ENCODE measurements around the gene RPS6KA4. TPM values are rescaled to one million over a fixed set of nuclear protein-coding genes. Genes with fewer than 3 reads are reported as not detected.

The RPS6KA4 gene
- total and polyA plus RNA-seq, 4 experiments from 2014 or later = 6.7 to 38.7 (median 23.2) TPM

- Mint-ChIP-seq H3K4me1 (no peaks in the 10 kb centered on the region), H3K4me3 (no peak overlapping the region), H3K9me3 (peaks cover 0 to 2% (median 0%) of the 10 kb centered on the region in 8 donors), H3K27me3 (no peaks in the 10 kb centered on the region), H3K27ac (peak overlapping the region in 1 of 7 donors; percentile 60), H3K36me3 (peaks cover 4 to 8% of the 10 kb centered on the region in 2 donors)
- no peaks in the 10 kb centered on the region for H3K4me1 ChIP-seq (ENCODE audit: insufficient read depth, low read length)
- no peaks in the 10 kb centered on the region for H3K36me3 ChIP-seq (ENCODE audit: insufficient read depth, low read length)
- H3K9me3 ChIP-seq (ENCODE audit: control insufficient read depth in 1 of 2, low read length in 2 of 2) = no peaks in the 10 kb centered on the region
- intact Hi-C loops (cut with micrococcal nuclease) = no loop called here
- POLR2A ChIA-PET (ENCODE audit: partially characterized antibody) = no interaction called here
- H3K4me3 ChIP-seq (ENCODE audit: low read length in 2 of 2) = no peak overlapping the region
- no peak overlapping the region for H3K27ac ChIP-seq (ENCODE audit: low read depth, low read length)
- no peaks in the 10 kb centered on the region for H3K27me3 ChIP-seq (ENCODE audit: insufficient read depth, low read length)
- CTCF ChIA-PET (ENCODE audit: partially characterized antibody) = no interaction called here
- no peak for DNase-seq
These were observed 14.0 kb downstream of the RPS6KA4 start for GRCh38 chr11:64372802-64373597.

- Histone ChIP-seq H3K27ac (ENCODE audit: low read depth, low read length) (no peak overlapping the region), H3K9me3 (ENCODE audit: control insufficient read depth in 1 of 2, low read length in 2 of 2) (no peaks in the 10 kb centered on the region), H3K36me3 (ENCODE audit: insufficient read depth, low read length) (no peaks in the 10 kb centered on the region), H3K4me1 (ENCODE audit: insufficient read depth, low read length) (no peaks in the 10 kb centered on the region), H3K27me3 (ENCODE audit: insufficient read depth, low read length) (no peaks in the 10 kb centered on the region), H3K4me3 (ENCODE audit: low read length in 2 of 2) (no peak overlapping the region)
- H3K4me1 Mint-ChIP-seq = no peaks in the 10 kb centered on the region
- intact Hi-C loops (cut with micrococcal nuclease) = no loop called here
- peaks cover 4 to 8% of the 10 kb centered on the region in 2 donors for H3K36me3 Mint-ChIP-seq
- no peak overlapping the region for H3K27ac Mint-ChIP-seq
- POLR2A ChIA-PET (ENCODE audit: partially characterized antibody) = no interaction called here
- H3K4me3 Mint-ChIP-seq = no peak overlapping the region
- CTCF ChIA-PET (ENCODE audit: partially characterized antibody) = no interaction called here
- DNase-seq = no peak
- H3K27me3 Mint-ChIP-seq = no peaks in the 10 kb centered on the region
- peaks cover 0 to 2% (median 0%) of the 10 kb centered on the region in 8 donors for H3K9me3 Mint-ChIP-seq
These were observed 14.6 kb downstream of the RPS6KA4 start for GRCh38 chr11:64373598-64373974.

GRCh38 chr11:64376071-64376470 is 17.1 kb downstream of the RPS6KA4 start:
- no peaks in the 10 kb centered on the region for H3K27me3 Mint-ChIP-seq
- H3K27ac Mint-ChIP-seq = no peak overlapping the region
- H3K4me1 Mint-ChIP-seq = no peaks in the 10 kb centered on the region
- H3K4me3 Mint-ChIP-seq = no peak overlapping the region
- H3K36me3 Mint-ChIP-seq = peaks cover 0 to 4% of the 10 kb centered on the region in 2 donors
- Histone ChIP-seq H3K9me3 (ENCODE audit: control insufficient read depth in 1 of 2, low read length in 2 of 2) (no peaks in the 10 kb centered on the region), H3K36me3 (ENCODE audit: insufficient read depth, low read length) (no peaks in the 10 kb centered on the region), H3K4me3 (ENCODE audit: low read length in 2 of 2) (no peak overlapping the region), H3K27ac (ENCODE audit: low read depth, low read length) (no peak overlapping the region), H3K4me1 (ENCODE audit: insufficient read depth, low read length) (no peaks in the 10 kb centered on the region), H3K27me3 (ENCODE audit: insufficient read depth, low read length) (no peaks in the 10 kb centered on the region)
- no peak for DNase-seq
- ChIA-PET CTCF (ENCODE audit: partially characterized antibody) (interaction anchor here (1.1 kb wide), 1 partner anchor 12 kb away, joined by 3 read pairs; no protein-coding TSS in a partner anchor), POLR2A (ENCODE audit: partially characterized antibody) (no interaction called here)
- H3K9me3 Mint-ChIP-seq = no peaks in the 10 kb centered on the region
- intact Hi-C loops (cut with micrococcal nuclease) = no loop called here

- no peak overlapping the region for H3K4me3 Mint-ChIP-seq
- no peak for DNase-seq
- H3K4me3 ChIP-seq (ENCODE audit: low read length in 2 of 2) = no peak overlapping the region
- H3K27ac ChIP-seq (ENCODE audit: low read depth, low read length) = no peak overlapping the region
- H3K27me3 ChIP-seq (ENCODE audit: insufficient read depth, low read length) = no peaks in the 10 kb centered on the region
- H3K36me3 Mint-ChIP-seq = no peaks in the 10 kb centered on the region
- POLR2A ChIA-PET (ENCODE audit: partially characterized antibody) = no interaction called here
- H3K36me3 ChIP-seq (ENCODE audit: insufficient read depth, low read length) = no peaks in the 10 kb centered on the region
- no peaks in the 10 kb centered on the region for H3K4me1 Mint-ChIP-seq
- H3K4me1 ChIP-seq (ENCODE audit: insufficient read depth, low read length) = no peaks in the 10 kb centered on the region
- H3K9me3 Mint-ChIP-seq = no peaks in the 10 kb centered on the region
- intact Hi-C loops (cut with micrococcal nuclease) = no loop called here
- CTCF ChIA-PET (ENCODE audit: partially characterized antibody) = no interaction called here
- H3K27me3 Mint-ChIP-seq = peaks cover 2% of the 10 kb centered on the region in 2 donors
- no peak overlapping the region for H3K27ac Mint-ChIP-seq
- no peaks in the 10 kb centered on the region for H3K9me3 ChIP-seq (ENCODE audit: control insufficient read depth in 1 of 2, low read length in 2 of 2)
These were observed 19.4 kb downstream of the RPS6KA4 start for GRCh38 chr11:64378335-64378880.

- Histone ChIP-seq H3K4me1 (ENCODE audit: insufficient read depth, low read length) (no peaks in the 10 kb centered on the region), H3K27me3 (ENCODE audit: insufficient read depth, low read length) (no peaks in the 10 kb centered on the region), H3K36me3 (ENCODE audit: insufficient read depth, low read length) (no peaks in the 10 kb centered on the region), H3K27ac (ENCODE audit: low read depth, low read length) (no peak overlapping the region), H3K9me3 (ENCODE audit: control insufficient read depth in 1 of 2, low read length in 2 of 2) (no peaks in the 10 kb centered on the region), H3K4me3 (ENCODE audit: low read length in 2 of 2) (no peak overlapping the region)
- ChIA-PET POLR2A (ENCODE audit: partially characterized antibody) (no interaction called here), CTCF (ENCODE audit: partially characterized antibody) (no interaction called here)
- no peak for DNase-seq
- Mint-ChIP-seq H3K4me1 (no peaks in the 10 kb centered on the region), H3K4me3 (no peak overlapping the region), H3K9me3 (no peaks in the 10 kb centered on the region), H3K27me3 (peaks cover 2 to 6% of the 10 kb centered on the region in 2 donors), H3K36me3 (no peaks in the 10 kb centered on the region), H3K27ac (no peak overlapping the region)
- intact Hi-C loops (cut with micrococcal nuclease) = no loop called here
These were observed 20.2 kb downstream of the RPS6KA4 start for GRCh38 chr11:64379160-64379559.

- no peak overlapping the region for H3K27ac Mint-ChIP-seq
- H3K4me3 Mint-ChIP-seq = no peak overlapping the region
- no peaks in the 10 kb centered on the region for H3K9me3 Mint-ChIP-seq
- H3K4me1 Mint-ChIP-seq = no peaks in the 10 kb centered on the region
- H3K36me3 Mint-ChIP-seq = no peaks in the 10 kb centered on the region
- Histone ChIP-seq H3K27ac (ENCODE audit: low read depth, low read length) (no peak overlapping the region), H3K4me1 (ENCODE audit: insufficient read depth, low read length) (no peaks in the 10 kb centered on the region), H3K9me3 (ENCODE audit: control insufficient read depth in 1 of 2, low read length in 2 of 2) (no peaks in the 10 kb centered on the region), H3K27me3 (ENCODE audit: insufficient read depth, low read length) (no peaks in the 10 kb centered on the region), H3K36me3 (ENCODE audit: insufficient read depth, low read length) (no peaks in the 10 kb centered on the region), H3K4me3 (ENCODE audit: low read length in 2 of 2) (no peak overlapping the region)
- ChIA-PET CTCF (ENCODE audit: partially characterized antibody) (no interaction called here), POLR2A (ENCODE audit: partially characterized antibody) (no interaction called here)
- intact Hi-C loops (cut with micrococcal nuclease) = no loop called here
- peaks cover 2 to 6% of the 10 kb centered on the region in 2 donors for H3K27me3 Mint-ChIP-seq
- DNase-seq = no peak
These were observed 21.1 kb downstream of the RPS6KA4 start for GRCh38 chr11:64379817-64380709.

GRCh38 chr11:64381350-64381749 is 22.4 kb downstream of the RPS6KA4 start:
- no peaks in the 10 kb centered on the region for H3K9me3 Mint-ChIP-seq
- intact Hi-C loops (cut with micrococcal nuclease) = no loop called here
- no peak overlapping the region for H3K27ac Mint-ChIP-seq
- Histone ChIP-seq H3K36me3 (ENCODE audit: insufficient read depth, low read length) (no peaks in the 10 kb centered on the region), H3K4me3 (ENCODE audit: low read length in 2 of 2) (no peak overlapping the region), H3K9me3 (ENCODE audit: control insufficient read depth in 1 of 2, low read length in 2 of 2) (no peaks in the 10 kb centered on the region), H3K27me3 (ENCODE audit: insufficient read depth, low read length) (no peaks in the 10 kb centered on the region), H3K4me1 (ENCODE audit: insufficient read depth, low read length) (peaks cover 5% of the 10 kb centered on the region), H3K27ac (ENCODE audit: low read depth, low read length) (no peak overlapping the region)
- DNase-seq = no peak
- ChIA-PET CTCF (ENCODE audit: partially characterized antibody) (no interaction called here), POLR2A (ENCODE audit: partially characterized antibody) (no interaction called here)
- H3K4me1 Mint-ChIP-seq = peaks cover 0 to 4% (median 2%) of the 10 kb centered on the region in 4 donors
- H3K27me3 Mint-ChIP-seq = peaks cover 2 to 6% of the 10 kb centered on the region in 2 donors
- H3K36me3 Mint-ChIP-seq = no peaks in the 10 kb centered on the region
- no peak overlapping the region for H3K4me3 Mint-ChIP-seq
